GM23248 (cell line): ENCODE results near the gene CEACAM5.

Source experiments
- EZH2 ChIP-seq: fragments of 200-600 bp; sonication (generic); IDR thresholded peaks from 2 replicates; pipeline ENCODE4 v1.6.1; 2018; ENCODE audit warnings: antibody characterized with exemption, mild to moderate bottlenecking; ENCODE audit not compliant: insufficient read depth, poor library complexity, severe bottlenecking
- EZH2phosphoT487 ChIP-seq: fragments of 200-600 bp; sonication (generic); IDR thresholded peaks from 2 replicates; pipeline ENCODE4 v1.6.1; 2018; ENCODE audit warnings: antibody characterized with exemption, moderate library complexity, mild to moderate bottlenecking, low read depth; ENCODE audit not compliant: insufficient read depth

DNA sequence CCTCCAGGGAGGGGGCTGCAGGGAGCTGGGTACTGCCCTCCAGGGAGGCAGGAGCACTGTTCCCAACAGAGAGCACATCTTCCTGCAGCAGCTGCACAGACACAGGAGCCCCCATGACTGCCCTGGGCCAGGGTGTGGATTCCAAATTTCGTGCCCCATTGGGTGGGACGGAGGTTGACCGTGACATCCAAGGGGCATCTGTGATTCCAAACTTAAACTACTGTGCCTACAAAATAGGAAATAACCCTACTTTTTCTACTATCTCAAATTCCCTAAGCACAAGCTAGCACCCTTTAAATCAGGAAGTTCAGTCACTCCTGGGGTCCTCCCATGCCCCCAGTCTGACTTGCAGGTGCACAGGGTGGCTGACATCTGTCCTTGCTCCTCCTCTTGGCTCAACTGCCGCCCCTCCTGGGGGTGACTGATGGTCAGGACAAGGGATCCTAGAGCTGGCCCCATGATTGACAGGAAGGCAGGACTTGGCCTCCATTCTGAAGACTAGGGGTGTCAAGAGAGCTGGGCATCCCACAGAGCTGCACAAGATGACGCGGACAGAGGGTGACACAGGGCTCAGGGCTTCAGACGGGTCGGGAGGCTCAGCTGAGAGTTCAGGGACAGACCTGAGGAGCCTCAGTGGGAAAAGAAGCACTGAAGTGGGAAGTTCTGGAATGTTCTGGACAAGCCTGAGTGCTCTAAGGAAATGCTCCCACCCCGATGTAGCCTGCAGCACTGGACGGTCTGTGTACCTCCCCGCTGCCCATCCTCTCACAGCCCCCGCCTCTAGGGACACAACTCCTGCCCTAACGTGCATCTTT is 7.8 kb upstream of the CEACAM5 start:
- no peak for TF ChIP-seq EZH2
- no peak for TF ChIP-seq EZH2phosphoT487
